ENCODE data around the gene SLIT1. TPM values are rescaled to one million over a fixed set of nuclear protein-coding genes. Genes with fewer than 3 reads are reported as not detected.

The SLIT1 gene
- total and polyA plus RNA-seq, 2 of the 8 experiments (the other 6 are each of a cell fraction or from before 2014, with no cell fraction given): 0.70 to 0.88 TPM

GRCh38 chr10:97079448-97079847 is 106.3 kb downstream of the SLIT1 start (continued):
- TF ChIP-seq GABPA (IDR thresholded peaks at IDR 0.05; ENCODE audit: borderline replicate concordance, insufficient read depth, low read length): no peak
- no peak for TF ChIP-seq ASH2L (IDR thresholded peaks at IDR 0.05; ENCODE audit: low read length)
- no peak for TF ChIP-seq NRF1 (IDR thresholded peaks at IDR 0.05; ENCODE audit: low read depth, low read length)

All from H1 (cell line).